Measurements from ENCODE around the gene RCAN2.
A peak's percentile ranks its signal among the peaks of the same experiment; 100 is the strongest.

The RCAN2 gene

GRCh38 chr6:46504242-46504641 is 13.0 kb upstream of the RCAN2 start:
- no peaks in the 10 kb centered on the region for H3K27me3 ChIP-seq (replicated peaks; ENCODE audit: control insufficient read depth, insufficient read depth, low read length)
- no peaks in the 10 kb centered on the region for H3K36me3 ChIP-seq (ENCODE audit: control insufficient read depth, insufficient read depth, low read length)
- H3K4me3 ChIP-seq (replicated peaks; ENCODE audit: low read depth, low read length), result no peak overlapping the region
- no peak for DNase-seq (ENCODE audit: extremely low read depth, insufficient read length)
- TF ChIP-seq CTCF (IDR thresholded peaks at IDR 0.05; ENCODE audit: insufficient read depth, low read length, poor library complexity, severe bottlenecking), result no peak

- Histone ChIP-seq H3K4me3 (replicated peaks; ENCODE audit: low read depth, low read length) (no peak overlapping the region), H3K36me3 (ENCODE audit: control insufficient read depth, insufficient read depth, low read length) (no peaks in the 10 kb centered on the region), H3K27me3 (replicated peaks; ENCODE audit: control insufficient read depth, insufficient read depth, low read length) (no peaks in the 10 kb centered on the region)
- no peak for DNase-seq (ENCODE audit: extremely low read depth, insufficient read length)
- no peak for TF ChIP-seq CTCF (IDR thresholded peaks at IDR 0.05; ENCODE audit: insufficient read depth, low read length, poor library complexity, severe bottlenecking)
Observed at GRCh38 chr6:46502486-46503119, 11.4 kb upstream of the RCAN2 start.

GRCh38 chr6:46501136-46502089 is 10.2 kb upstream of the RCAN2 start:
- TF ChIP-seq CTCF (IDR thresholded peaks at IDR 0.05; ENCODE audit: insufficient read depth, low read length, poor library complexity, severe bottlenecking), result no peak
- no peak overlapping the region for H3K4me3 ChIP-seq (replicated peaks; ENCODE audit: low read depth, low read length)
- 0 out of 2 replicates have a peak, but pooled peaks cover under 1% of the 10 kb centered on the region for H3K27me3 ChIP-seq (replicated peaks; ENCODE audit: control insufficient read depth, insufficient read depth, low read length)
- no peaks in the 10 kb centered on the region for H3K36me3 ChIP-seq (ENCODE audit: control insufficient read depth, insufficient read depth, low read length)
- DNase-seq (ENCODE audit: extremely low read depth, insufficient read length), result no peak

- TF ChIP-seq CTCF (IDR thresholded peaks at IDR 0.05; ENCODE audit: insufficient read depth, low read length, poor library complexity, severe bottlenecking), result no peak
- H3K27me3 ChIP-seq (replicated peaks; ENCODE audit: control insufficient read depth, insufficient read depth, low read length), result 0 out of 2 replicates have a peak, but pooled peaks cover 1% of the 10 kb centered on the region
- no peak overlapping the region for H3K4me3 ChIP-seq (replicated peaks; ENCODE audit: low read depth, low read length)
- DNase-seq (ENCODE audit: extremely low read depth, insufficient read length), result no peak
- H3K36me3 ChIP-seq (ENCODE audit: control insufficient read depth, insufficient read depth, low read length), result no peaks in the 10 kb centered on the region
Observed at GRCh38 chr6:46500382-46500781, 9.1 kb upstream of the RCAN2 start.

GRCh38 chr6:46491628-46492547 is 639 bp upstream of the RCAN2 start:
- Histone ChIP-seq H3K4me3 (replicated peaks; ENCODE audit: low read depth, low read length) (peak overlapping the region; percentile 57), H3K36me3 (ENCODE audit: control insufficient read depth, insufficient read depth, low read length) (no peaks in the 10 kb centered on the region), H3K27me3 (replicated peaks; ENCODE audit: control insufficient read depth, insufficient read depth, low read length) (peaks cover 6% of the 10 kb centered on the region)
- DNase-seq (ENCODE audit: extremely low read depth, insufficient read length), result no peak
- peak; percentile 78 for TF ChIP-seq CTCF (IDR thresholded peaks at IDR 0.05; ENCODE audit: insufficient read depth, low read length, poor library complexity, severe bottlenecking)

Measured in GM06990 (cell line).